HFF-Myc (cell line): Measurements from ENCODE around the gene FAH.

Experiments
- DNase-seq: peaks from one replicate; pipeline ENCODE4 v3.0.0-alpha.2; 2011; ENCODE audit warnings: low read depth; ENCODE audit errors: extremely low read depth
- H3K4me3 ChIP-seq: replicated peaks from 2 replicates; pipeline ENCODE4 v1.5.1; 2011; ENCODE audit warnings: low read depth, mild to moderate bottlenecking, control low read depth, low read length
- TF ChIP-seq, protein P1 (sequence below): IDR thresholded peaks from 2 replicates; pipeline ENCODE4 v1.5.1; 2012; ENCODE audit warnings: mild to moderate bottlenecking, low read depth, low read length, control low read depth; ENCODE audit errors: missing control alignments

Gene FAH

DNA sequence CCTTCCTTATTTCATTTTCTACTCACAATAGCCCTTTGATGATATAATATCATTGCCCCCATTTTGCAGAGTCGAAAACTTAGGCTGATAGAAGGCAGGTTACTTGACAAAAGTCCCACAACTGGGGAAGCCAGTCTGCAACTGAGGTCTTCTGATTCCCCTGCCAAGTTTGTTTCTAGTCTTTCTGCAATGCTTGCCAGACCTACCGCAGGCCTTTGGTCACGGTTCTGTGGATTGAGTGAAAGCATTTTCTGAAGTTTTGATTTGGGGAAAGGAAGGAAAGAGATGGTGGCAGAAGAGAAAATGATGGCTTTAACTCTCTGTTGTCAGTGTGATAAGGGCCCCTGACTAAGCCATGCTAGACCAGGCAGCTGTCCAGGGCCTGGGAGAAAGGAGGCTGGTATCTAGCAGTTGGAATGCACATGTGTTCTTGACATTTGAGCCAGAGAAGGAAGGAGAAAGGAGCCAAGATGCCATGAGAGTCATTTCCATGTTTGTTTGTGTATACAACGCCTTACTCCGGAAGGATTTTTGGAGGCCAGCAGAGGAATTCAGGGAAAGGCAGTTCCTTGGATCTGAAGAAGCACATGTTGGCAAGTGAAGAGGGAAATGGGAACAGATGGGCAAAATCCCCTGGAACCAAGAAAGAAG, 29.9 kb downstream of the FAH start:
- no peak overlapping the region for H3K4me3 ChIP-seq
- TF ChIP-seq, protein P1, sequence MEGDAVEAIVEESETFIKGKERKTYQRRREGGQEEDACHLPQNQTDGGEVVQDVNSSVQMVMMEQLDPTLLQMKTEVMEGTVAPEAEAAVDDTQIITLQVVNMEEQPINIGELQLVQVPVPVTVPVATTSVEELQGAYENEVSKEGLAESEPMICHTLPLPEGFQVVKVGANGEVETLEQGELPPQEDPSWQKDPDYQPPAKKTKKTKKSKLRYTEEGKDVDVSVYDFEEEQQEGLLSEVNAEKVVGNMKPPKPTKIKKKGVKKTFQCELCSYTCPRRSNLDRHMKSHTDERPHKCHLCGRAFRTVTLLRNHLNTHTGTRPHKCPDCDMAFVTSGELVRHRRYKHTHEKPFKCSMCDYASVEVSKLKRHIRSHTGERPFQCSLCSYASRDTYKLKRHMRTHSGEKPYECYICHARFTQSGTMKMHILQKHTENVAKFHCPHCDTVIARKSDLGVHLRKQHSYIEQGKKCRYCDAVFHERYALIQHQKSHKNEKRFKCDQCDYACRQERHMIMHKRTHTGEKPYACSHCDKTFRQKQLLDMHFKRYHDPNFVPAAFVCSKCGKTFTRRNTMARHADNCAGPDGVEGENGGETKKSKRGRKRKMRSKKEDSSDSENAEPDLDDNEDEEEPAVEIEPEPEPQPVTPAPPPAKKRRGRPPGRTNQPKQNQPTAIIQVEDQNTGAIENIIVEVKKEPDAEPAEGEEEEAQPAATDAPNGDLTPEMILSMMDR, result no peak
- peak; percentile 90 for DNase-seq

DNA sequence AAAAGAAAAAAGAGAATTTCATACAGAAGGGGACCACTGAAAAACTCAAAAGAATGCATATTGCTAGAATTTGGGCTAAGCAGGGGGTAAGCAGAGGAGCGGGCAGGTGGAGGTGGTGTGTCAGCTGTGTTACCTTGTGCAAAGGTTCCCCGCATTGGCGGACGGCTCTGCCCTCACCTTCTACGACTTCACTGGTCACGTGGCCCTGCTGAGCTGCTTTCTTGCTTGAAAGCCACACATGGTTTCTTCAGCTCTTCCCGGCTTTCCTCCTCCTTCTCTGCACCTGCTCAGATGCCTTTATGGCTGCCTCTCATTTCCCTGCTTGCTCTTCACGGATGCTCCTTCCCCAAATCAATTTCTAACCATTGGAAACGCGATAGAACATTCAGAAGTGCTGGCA, 30.5 kb downstream of the FAH start:
- no peak for DNase-seq
- H3K4me3 ChIP-seq, result no peak overlapping the region
- TF ChIP-seq, protein P1, result no peak

DNA sequence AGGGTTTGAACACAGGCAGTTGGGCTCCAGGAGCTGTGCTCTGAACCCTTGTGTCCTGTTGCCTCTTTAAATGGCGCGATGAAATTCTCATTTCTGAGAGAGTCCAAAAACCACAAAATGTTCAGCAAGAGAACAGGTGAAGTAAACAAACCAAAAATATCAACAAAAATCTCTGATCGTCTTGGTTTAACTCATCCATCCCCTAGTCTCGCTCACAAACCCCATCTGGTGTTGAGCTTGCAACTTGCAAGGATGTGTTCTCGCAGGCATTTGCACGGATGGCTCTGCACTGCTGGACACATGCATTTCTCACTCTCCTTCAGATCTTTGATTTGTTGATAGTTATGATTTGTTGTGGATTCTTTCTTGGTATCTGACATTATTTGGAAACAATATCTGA, 31.1 kb downstream of the FAH start:
- TF ChIP-seq, protein P1, result peak; percentile 31
- no peak for DNase-seq
- H3K4me3 ChIP-seq, result no peak overlapping the region

DNA sequence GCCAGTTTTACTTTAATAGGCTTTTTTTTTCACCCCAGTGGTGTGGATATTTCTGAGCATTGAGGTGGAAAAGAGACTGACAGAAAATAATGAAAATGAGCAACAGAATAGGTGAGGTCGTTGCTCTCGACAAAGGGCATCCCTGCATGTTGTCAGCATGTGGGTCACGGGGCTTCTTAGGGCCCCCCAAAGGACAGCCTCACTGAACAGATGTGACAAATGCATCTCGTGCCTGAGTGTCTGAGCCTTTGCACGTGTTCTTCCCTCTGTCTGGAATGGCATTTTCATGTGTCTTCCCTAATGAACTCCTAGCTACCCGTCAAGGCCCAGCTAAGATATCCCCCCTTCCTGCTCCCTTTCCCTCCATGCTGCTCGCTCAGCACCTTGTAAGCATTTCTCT, 31.8 kb downstream of the FAH start:
- no peak overlapping the region for H3K4me3 ChIP-seq
- TF ChIP-seq, protein P1, result no peak
- no peak for DNase-seq

DNA sequence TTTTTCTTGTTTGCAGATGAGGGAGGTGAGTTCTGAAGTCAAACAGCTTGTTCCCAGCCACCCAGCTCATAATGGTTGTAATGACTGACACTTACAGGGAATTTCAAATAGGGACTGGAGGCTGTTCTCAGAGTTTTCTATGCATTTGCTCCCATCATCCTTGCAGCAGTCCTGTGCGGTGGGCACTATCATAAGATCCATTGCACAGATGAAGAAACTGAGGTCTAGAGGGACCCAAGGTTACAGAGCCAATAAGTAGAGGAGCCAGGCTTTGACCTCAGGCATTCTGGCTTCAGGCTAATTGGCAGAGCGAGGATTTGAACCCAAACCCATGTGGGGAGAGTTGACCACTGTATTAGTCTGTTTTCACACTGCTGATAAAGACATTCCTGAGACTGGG, 32.4 kb downstream of the FAH start:
- TF ChIP-seq, protein P1, result no peak
- H3K4me3 ChIP-seq, result no peak overlapping the region
- DNase-seq, result no peak

DNA sequence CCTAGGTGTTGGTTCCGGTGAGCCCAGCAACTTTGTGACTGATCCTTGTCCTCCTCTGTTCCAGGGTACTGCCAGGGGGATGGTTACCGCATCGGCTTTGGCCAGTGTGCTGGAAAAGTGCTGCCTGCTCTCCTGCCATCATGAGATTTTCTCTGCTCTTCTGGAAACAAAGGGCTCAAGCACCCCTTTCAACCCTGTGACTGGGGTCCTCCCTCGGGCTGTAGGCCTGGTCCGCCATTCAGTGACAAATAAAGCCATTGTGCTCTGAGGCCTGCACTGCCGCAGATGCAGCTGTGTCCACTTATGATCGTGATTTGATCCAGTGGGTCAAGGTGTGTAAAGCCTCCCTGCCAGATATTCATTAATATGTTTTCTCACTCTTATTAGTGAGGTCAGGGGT, 33.3 kb downstream of the FAH start:
- TF ChIP-seq, protein P1, result no peak
- no peak for DNase-seq
- no peak overlapping the region for H3K4me3 ChIP-seq

DNA sequence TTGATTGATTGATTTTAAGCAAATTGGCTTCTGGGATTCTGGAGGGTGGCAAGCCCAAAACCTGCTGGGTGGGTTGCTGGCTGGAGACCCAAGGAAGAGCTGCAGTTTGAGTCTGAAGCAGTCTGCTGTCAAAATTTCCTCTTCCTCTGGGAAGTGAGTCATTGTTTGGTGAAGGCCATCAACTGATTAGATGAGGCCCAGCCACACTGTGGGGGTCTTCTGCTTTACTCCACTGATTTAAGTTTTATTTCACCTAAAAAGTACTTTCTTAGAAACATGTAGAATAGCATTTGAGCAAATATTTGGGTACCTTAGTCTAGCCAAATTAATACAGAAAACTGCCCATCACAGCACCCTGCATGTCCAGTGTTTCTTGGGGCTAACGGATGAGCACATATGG, 33.8 kb downstream of the FAH start:
- TF ChIP-seq, protein P1, result no peak
- DNase-seq, result no peak
- no peak overlapping the region for H3K4me3 ChIP-seq
